Activated T-cell treated with anti-CD3 and anti-CD28 coated beads, Interleukin-2, amount 50 U/mL, for 24 hours (primary cell): ENCODE measurements around the gene PEX3.

Source experiments
- DNase-seq: peaks from one replicate; pipeline ENCODE4 v3.0.0-alpha.2; 2020
- H3K27ac Mint-ChIP-seq: 2 replicates; pipeline ENCODE4 v1.8.0; 2020; ENCODE audit warnings: mild to moderate bottlenecking, mixed read lengths
- H3K27me3 Mint-ChIP-seq: 2 replicates; pipeline ENCODE4 v1.8.0; 2020; ENCODE audit warnings: mixed read lengths
- H3K36me3 Mint-ChIP-seq: 2 replicates; pipeline ENCODE4 v1.8.0; 2020; ENCODE audit warnings: low read depth, mixed read lengths
- H3K4me1 Mint-ChIP-seq: 2 replicates; pipeline ENCODE4 v1.8.0; 2020; ENCODE audit warnings: low read depth, mixed read lengths
- H3K4me3 Mint-ChIP-seq: 2 replicates; pipeline ENCODE4 v1.8.0; 2020; ENCODE audit warnings: mild to moderate bottlenecking, moderate library complexity, mixed read lengths
- H3K9me3 Mint-ChIP-seq: 2 replicates; pipeline ENCODE4 v1.8.0; 2020; ENCODE audit warnings: mixed read lengths

Gene PEX3

DNA sequence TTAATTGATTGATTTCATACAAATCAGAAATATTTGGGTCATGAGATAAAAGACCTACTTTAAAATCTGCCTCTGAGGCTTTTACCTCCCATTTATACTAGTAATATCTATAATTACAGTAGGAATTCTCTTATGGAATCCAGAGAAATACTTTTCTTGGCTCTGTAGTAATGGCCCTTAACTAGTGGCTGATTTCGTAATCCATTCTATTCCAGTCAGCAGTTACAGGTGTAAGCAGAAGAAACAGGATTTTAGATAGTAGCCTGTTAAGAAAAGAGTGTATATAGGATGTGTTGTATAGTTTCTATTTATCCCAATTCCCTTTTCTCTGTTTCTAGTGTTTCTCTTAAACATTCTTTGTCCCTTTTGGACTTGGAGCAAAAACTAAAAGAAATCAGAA, 21.2 kb downstream of the PEX3 start:
- DNase-seq, result no peak
- H3K4me3 Mint-ChIP-seq, result no peak overlapping the region
- no peak overlapping the region for H3K27ac Mint-ChIP-seq
- H3K9me3 Mint-ChIP-seq, result no peaks in the 10 kb centered on the region
- peaks cover 81% of the 10 kb centered on the region for H3K36me3 Mint-ChIP-seq
- no peaks in the 10 kb centered on the region for H3K4me1 Mint-ChIP-seq
- H3K27me3 Mint-ChIP-seq, result no peaks in the 10 kb centered on the region

DNA sequence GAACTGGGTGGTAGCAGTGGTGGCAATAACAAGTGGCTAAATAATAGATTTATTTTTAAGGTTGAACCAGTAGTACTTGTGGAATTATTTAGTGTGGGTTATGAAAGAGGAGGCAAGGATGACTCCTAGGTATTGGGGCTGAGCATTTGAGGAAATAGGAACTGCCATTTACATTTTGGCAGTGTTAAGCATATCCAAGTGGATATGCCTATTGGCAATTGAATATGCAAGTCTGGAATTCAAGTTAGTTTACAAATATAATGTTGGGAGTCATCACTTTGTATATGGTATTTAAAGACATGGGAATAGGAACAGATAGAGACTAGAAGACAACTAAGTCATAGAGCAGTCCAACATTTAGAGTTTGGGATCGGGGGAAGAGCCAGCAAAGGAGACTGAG, 25.9 kb downstream of the PEX3 start:
- Mint-ChIP-seq H3K27me3 (no peaks in the 10 kb centered on the region), H3K36me3 (peaks cover 82% of the 10 kb centered on the region), H3K9me3 (no peaks in the 10 kb centered on the region), H3K27ac (no peak overlapping the region), H3K4me1 (no peaks in the 10 kb centered on the region), H3K4me3 (no peak overlapping the region)
- DNase-seq, result no peak

DNA sequence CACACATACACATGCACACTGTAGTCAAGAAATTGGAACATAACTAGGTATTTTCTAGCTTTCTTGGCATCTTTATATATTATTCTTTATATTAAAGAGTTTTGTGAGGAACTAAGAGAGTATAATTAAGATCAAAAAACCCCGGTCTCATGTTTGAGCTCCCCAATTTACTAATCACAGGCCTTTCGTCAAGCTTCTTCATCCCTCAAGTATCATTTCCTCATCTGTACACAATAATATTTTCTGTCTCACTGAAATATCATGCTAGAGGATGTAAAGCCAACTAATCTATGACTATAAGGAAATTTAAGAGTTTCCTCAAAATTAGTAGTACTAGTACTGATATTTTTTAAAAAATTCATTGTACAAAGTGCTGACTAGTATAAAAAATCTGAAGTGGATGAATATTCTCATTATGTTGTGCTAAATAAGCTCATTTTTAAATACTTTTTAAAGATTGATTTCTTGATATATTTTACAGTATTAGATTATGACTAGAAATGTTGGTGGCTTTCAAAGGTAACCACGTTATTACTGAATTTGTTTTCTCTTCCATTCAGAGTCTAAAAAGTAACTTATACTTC, 28.0 kb downstream of the PEX3 start:
- Mint-ChIP-seq H3K4me3 (no peak overlapping the region), H3K27ac (no peak overlapping the region), H3K27me3 (no peaks in the 10 kb centered on the region), H3K9me3 (no peaks in the 10 kb centered on the region), H3K4me1 (no peaks in the 10 kb centered on the region), H3K36me3 (peaks cover 66% of the 10 kb centered on the region)
- DNase-seq, result no peak

DNA sequence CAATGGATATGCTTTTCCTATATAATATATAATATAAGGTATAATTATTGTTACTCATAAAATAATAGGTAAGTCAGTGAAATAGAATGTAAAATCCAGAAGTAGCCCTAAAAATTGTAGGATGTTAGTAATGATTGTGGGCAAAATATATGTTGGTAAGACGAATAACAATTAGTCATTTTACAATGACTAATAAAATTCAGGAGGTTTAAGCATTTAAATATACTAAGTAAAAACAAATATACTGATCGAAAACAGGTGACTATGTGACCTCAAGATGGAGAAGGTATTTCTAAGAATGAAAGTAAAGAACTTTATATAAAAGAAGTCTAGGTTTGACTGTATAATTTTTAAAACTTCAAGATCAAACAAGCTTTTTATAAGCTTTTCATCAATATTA, 32.0 kb downstream of the PEX3 start:
- no peak for DNase-seq
- no peak overlapping the region for H3K4me3 Mint-ChIP-seq
- no peaks in the 10 kb centered on the region for H3K27me3 Mint-ChIP-seq
- no peaks in the 10 kb centered on the region for H3K9me3 Mint-ChIP-seq
- H3K27ac Mint-ChIP-seq, result no peak overlapping the region
- no peaks in the 10 kb centered on the region for H3K4me1 Mint-ChIP-seq
- peaks cover 44% of the 10 kb centered on the region for H3K36me3 Mint-ChIP-seq

DNA sequence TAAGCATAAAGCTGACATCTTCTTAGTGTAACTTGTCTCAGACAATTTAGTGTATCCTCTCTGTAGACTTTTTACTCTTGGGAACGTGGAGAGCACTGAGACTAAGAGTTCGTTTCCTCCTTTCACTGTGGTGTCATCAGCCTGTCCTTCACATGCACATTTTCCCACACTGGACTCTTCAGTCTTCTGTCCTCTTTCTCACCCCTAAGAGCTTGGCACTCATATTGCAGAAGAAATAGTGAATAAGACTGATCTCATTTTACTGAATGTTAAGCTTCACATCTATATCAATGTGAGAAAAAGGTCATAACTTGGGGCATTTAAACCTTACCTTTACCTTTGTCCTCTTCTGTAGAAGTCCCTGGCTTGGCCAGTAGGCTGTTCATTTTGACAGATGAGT, 35.4 kb downstream of the PEX3 start:
- Mint-ChIP-seq H3K4me3 (no peak overlapping the region), H3K36me3 (peaks cover 33% of the 10 kb centered on the region), H3K27me3 (no peaks in the 10 kb centered on the region), H3K4me1 (no peaks in the 10 kb centered on the region), H3K9me3 (no peaks in the 10 kb centered on the region), H3K27ac (no peak overlapping the region)
- DNase-seq, result no peak

DNA sequence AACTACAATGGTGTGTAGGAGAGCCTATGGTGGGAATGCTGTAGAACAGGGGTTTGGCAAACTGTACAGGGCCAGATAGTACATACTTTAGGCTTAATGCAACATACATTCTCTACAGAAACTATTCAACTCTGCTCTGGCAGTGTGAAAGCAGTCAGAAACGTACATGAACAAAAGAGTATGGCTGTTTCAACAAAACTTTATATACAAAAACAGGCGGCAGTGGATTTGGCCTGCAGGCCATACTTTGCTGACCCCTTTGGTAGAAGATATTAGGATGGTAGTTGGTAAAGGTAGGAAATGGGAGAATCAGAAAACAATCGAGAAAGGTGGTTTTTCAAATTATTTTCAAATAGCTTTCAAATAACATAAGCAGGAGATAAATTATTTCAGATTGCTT, 36.1 kb downstream of the PEX3 start:
- no peak for DNase-seq
- Mint-ChIP-seq H3K4me1 (no peaks in the 10 kb centered on the region), H3K27ac (no peak overlapping the region), H3K27me3 (no peaks in the 10 kb centered on the region), H3K9me3 (no peaks in the 10 kb centered on the region), H3K4me3 (no peak overlapping the region), H3K36me3 (peaks cover 33% of the 10 kb centered on the region)

DNA sequence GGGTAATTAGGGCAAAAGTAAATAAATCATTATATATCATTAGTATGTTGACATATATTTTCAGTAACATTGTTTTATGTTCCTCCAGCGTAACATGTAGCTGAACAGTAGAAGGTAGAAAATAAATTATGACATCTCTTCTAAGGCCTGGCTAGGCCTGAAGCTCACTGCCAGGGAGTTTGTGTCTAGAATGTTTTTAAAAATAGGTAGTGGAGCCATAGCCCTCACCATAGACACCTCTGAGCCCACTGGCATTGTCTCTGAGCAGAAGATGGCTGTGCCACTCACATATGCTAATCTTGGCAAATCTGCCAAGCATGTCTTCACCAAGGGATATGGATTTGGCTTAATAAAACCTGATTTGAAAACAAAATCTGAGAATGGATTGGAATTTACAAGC, 39.6 kb downstream of the PEX3 start:
- H3K36me3 Mint-ChIP-seq, result peaks cover 27% of the 10 kb centered on the region
- DNase-seq, result no peak
- H3K4me3 Mint-ChIP-seq, result no peak overlapping the region
- H3K9me3 Mint-ChIP-seq, result no peaks in the 10 kb centered on the region
- H3K4me1 Mint-ChIP-seq, result no peaks in the 10 kb centered on the region
- no peak overlapping the region for H3K27ac Mint-ChIP-seq
- no peaks in the 10 kb centered on the region for H3K27me3 Mint-ChIP-seq

DNA sequence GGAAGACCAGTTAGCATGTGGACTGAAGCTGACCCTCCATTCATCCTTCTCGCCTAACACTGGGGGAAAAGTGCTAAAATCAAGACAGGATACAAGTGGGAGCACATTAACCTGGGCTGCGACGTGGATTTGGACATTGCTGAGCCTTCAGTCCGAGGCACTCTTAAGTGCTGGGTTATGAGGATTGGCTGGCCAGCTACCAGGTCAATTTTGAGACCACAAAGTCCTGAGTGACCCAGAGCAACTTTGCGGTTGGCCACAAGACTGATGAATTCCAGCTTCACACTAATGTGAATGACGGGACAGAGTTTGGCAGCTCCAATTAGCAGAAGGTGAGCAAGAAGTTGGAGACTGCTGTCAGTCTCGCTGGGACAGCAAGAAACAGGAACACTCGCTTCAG, 40.2 kb downstream of the PEX3 start:
- no peak for DNase-seq
- Mint-ChIP-seq H3K27ac (no peak overlapping the region), H3K4me1 (no peaks in the 10 kb centered on the region), H3K4me3 (no peak overlapping the region), H3K9me3 (no peaks in the 10 kb centered on the region), H3K27me3 (no peaks in the 10 kb centered on the region), H3K36me3 (peaks cover 28% of the 10 kb centered on the region)

DNA sequence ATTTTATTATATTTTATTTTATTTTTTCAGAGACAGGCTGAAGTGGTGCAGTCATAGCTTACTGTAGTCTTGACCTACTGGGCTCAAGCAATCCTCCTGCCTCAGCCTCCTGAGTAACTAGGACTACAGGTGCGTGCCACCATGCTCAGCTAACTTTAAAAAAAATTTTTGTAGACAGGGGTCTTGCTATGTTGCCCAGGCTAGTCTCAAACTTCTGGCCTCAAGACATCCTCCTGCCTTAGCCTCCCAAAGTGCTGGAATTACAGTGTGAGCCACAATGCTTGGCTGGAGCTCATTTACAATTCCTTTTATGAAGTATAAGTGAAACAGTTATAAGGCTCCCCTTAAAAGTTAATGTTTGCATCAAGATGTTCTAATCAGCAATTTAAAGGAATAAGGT, 46.4 kb downstream of the PEX3 start:
- Mint-ChIP-seq H3K4me1 (peaks cover 14% of the 10 kb centered on the region), H3K9me3 (no peaks in the 10 kb centered on the region), H3K36me3 (peaks cover 29% of the 10 kb centered on the region), H3K27me3 (no peaks in the 10 kb centered on the region), H3K27ac (no peak overlapping the region), H3K4me3 (no peak overlapping the region)
- no peak for DNase-seq

DNA sequence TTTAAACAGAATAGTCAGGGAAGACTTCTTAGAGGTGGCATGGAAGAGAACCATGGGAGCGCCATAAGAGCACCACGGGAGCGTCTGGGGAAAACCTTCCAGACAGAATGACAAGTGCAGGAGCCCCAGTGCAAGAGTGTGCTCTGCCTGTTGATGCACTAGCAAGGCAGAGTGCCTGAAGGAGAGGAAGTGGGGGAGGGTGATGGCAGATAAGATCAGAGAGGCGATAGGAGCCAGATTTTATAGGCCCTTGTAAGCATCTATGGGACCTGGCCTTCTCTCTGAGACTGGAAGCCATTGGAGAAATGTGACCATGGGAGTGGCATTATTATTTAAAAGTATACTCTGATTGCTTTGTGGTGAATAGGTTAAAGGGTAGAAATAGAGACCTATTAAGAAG, 47.8 kb downstream of the PEX3 start:
- no peak overlapping the region for H3K4me3 Mint-ChIP-seq
- H3K4me1 Mint-ChIP-seq, result peaks cover 14% of the 10 kb centered on the region
- no peak for DNase-seq
- peaks cover 28% of the 10 kb centered on the region for H3K36me3 Mint-ChIP-seq
- H3K27ac Mint-ChIP-seq, result no peak overlapping the region
- no peaks in the 10 kb centered on the region for H3K27me3 Mint-ChIP-seq
- H3K9me3 Mint-ChIP-seq, result no peaks in the 10 kb centered on the region

DNA sequence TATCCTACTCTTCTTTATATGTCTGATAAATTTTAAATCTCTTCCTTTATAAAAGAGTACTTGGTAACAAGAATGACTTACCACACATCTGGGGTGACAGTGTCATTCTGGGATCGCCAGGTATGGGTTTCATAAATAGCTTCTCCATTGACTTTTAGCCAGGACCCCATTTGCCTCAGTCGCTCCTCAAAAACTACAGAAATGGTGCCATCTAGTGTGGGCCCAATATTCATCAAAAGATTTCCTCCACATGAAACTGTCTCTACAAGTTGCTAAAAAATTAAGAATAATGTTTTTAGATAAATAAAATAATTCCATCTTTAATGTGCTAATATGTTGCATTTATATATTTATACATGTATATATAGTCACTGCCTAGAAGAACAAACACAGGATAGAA, 51.2 kb downstream of the PEX3 start:
- DNase-seq, result no peak
- Mint-ChIP-seq H3K27me3 (no peaks in the 10 kb centered on the region), H3K36me3 (peaks cover 35% of the 10 kb centered on the region), H3K4me1 (peaks cover 24% of the 10 kb centered on the region), H3K4me3 (no peak overlapping the region), H3K27ac (no peak overlapping the region), H3K9me3 (no peaks in the 10 kb centered on the region)

DNA sequence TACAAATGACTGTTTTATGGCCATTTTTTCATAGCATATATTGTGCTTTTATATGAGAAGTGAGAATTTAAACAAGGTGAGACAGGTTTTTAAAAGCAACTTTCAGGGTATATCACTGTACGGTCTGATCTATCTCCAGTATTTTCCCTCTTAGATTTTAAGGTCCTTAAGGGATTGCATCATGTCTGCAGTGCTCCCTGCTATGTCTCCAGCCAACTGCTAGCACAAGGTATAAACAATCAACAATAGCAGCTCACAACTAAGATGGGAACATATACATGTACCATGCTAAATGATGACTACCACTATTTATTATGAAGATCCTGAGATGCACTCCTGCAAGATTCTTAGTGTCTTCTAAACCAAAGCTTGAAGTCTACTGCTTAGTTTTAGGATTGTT, 53.8 kb downstream of the PEX3 start:
- Mint-ChIP-seq H3K36me3 (peaks cover 25% of the 10 kb centered on the region), H3K9me3 (no peaks in the 10 kb centered on the region), H3K4me1 (peaks cover 14% of the 10 kb centered on the region), H3K27me3 (no peaks in the 10 kb centered on the region), H3K27ac (no peak overlapping the region), H3K4me3 (no peak overlapping the region)
- DNase-seq, result no peak

DNA sequence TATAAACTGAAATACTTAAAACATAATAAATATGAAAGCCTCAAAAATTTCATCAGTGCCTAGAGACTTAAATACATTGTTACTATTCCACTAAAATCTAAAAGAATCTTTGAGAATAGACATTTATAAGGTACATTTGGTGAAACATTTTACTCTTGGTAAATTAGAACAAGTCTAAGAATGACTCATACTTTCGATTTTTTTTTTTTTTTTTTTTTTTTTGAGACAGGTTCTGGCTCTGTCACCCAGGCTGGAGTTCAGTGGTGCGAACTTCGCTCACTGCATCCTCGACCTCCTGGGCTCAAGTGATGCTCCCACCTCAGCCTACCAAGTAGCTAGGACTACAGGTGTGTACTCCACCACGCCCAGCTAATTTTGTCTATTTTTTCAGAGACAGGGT, 54.5 kb downstream of the PEX3 start:
- H3K27ac Mint-ChIP-seq, result peak overlapping the region; percentile 76
- H3K9me3 Mint-ChIP-seq, result no peaks in the 10 kb centered on the region
- H3K36me3 Mint-ChIP-seq, result peaks cover 23% of the 10 kb centered on the region
- DNase-seq, result no peak
- H3K27me3 Mint-ChIP-seq, result no peaks in the 10 kb centered on the region
- no peak overlapping the region for H3K4me3 Mint-ChIP-seq
- peaks cover 18% of the 10 kb centered on the region for H3K4me1 Mint-ChIP-seq

DNA sequence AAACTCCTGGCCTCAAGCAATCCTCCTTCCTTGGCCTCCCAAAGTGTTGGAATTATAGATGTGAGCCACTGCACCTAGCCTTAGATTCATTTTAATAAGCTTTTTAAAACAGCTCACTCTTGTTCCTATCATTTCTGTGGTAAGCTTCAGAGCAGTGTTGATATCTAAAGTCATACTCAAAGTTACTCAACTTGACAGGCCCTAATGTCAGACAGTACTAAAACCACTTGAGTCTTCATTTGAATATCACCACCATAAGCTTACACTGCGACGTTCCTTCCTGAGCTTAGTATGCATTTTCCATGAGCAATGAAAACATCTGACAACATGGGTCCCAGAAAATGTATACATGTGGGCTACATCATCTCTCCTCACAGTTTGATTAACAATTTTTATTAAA, 54.9 kb downstream of the PEX3 start:
- Mint-ChIP-seq H3K36me3 (peaks cover 20% of the 10 kb centered on the region), H3K9me3 (no peaks in the 10 kb centered on the region), H3K4me1 (peaks cover 18% of the 10 kb centered on the region), H3K4me3 (no peak overlapping the region), H3K27me3 (no peaks in the 10 kb centered on the region), H3K27ac (peak overlapping the region; percentile 76)
- DNase-seq, result no peak

DNA sequence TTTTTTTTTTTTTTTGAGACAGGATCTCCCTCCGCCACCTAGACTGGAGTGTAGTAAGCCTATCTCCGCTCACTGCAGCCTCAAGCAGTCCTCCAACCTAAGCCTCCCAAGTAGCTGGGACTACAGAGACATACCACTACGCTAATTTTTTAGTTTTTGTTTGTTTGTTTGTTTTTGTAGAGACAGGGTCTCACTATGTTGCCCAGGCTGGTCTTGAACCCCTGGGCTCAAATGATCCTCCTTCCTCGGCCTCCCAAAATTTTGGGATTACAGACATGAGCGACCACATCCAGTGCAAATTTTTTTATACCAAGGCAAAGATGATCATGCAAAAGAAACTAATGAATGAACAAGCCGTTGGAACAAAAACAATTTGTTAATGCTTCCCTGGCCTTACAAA, 55.6 kb downstream of the PEX3 start:
- H3K9me3 Mint-ChIP-seq, result no peaks in the 10 kb centered on the region
- H3K27me3 Mint-ChIP-seq, result no peaks in the 10 kb centered on the region
- H3K36me3 Mint-ChIP-seq, result peaks cover 20% of the 10 kb centered on the region
- no peak overlapping the region for H3K4me3 Mint-ChIP-seq
- H3K4me1 Mint-ChIP-seq, result peaks cover 25% of the 10 kb centered on the region
- no peak overlapping the region for H3K27ac Mint-ChIP-seq
- no peak for DNase-seq

DNA sequence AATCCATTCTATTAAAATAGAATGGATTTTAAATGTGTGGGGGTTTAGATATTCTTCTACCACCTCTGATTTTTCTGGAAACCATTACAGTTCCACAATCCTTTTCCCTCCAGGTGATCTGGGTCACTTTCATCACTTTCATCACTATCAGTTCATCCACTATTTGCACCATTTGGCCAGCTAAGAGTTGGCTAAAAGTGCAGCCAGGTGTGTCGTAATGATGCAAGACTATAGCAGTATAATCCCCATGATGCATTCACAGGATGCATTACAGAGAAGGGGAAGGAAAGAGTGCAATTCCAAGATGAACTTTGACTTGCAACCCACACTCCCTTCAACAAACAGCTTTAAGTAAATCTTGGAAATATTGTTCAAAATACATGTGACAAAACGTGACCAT, 56.0 kb downstream of the PEX3 start:
- Mint-ChIP-seq H3K36me3 (peaks cover 22% of the 10 kb centered on the region), H3K27ac (no peak overlapping the region), H3K9me3 (no peaks in the 10 kb centered on the region), H3K4me1 (peaks cover 28% of the 10 kb centered on the region), H3K4me3 (no peak overlapping the region), H3K27me3 (no peaks in the 10 kb centered on the region)
- no peak for DNase-seq
